ENCODE results near the gene SPANXN5. TPM values are rescaled to one million over a fixed set of nuclear protein-coding genes. Genes with fewer than 3 reads are reported as not detected.
"Not testable (repeated sequence)": the region's sequence is repeated elsewhere in the genome, so short reads cannot be mapped to it uniquely, and the experiment has no call there.

SPANXN5 gene
- total RNA-seq, result not detected

- H3K9me3 Mint-ChIP-seq (ENCODE audit: low read depth); DNase-seq; H3K4me1 Mint-ChIP-seq; ATAC-seq; H3K36me3 Mint-ChIP-seq; CTCF ChIA-PET; H3K27me3 Mint-ChIP-seq; H3K4me3 Mint-ChIP-seq; H3K27ac Mint-ChIP-seq: not testable (repeated sequence)
Measured at GRCh38 chrX:52797327-52797726, at the start of gene SPANXN5. Gene SPANXN5, minus strand, starts transcription at chrX:52797427. Its CDS starts 79 bp downstream, at chrX:52797348.

GRCh38 chrX:52843619-52844018, 46.4 kb upstream of the SPANXN5 start:
- CTCF ChIA-PET; DNase-seq; H3K9me3 Mint-ChIP-seq (ENCODE audit: low read depth); ATAC-seq; H3K27ac Mint-ChIP-seq; H3K4me1 Mint-ChIP-seq; H3K36me3 Mint-ChIP-seq; H3K4me3 Mint-ChIP-seq: not testable (repeated sequence)
- peaks cover 15% of the 10 kb centered on the region for H3K27me3 Mint-ChIP-seq

- ATAC-seq (no peak), DNase-seq (no peak)
- H3K36me3 Mint-ChIP-seq, result no peaks in the 10 kb centered on the region
- no peaks in the 10 kb centered on the region for H3K9me3 Mint-ChIP-seq (ENCODE audit: low read depth)
- H3K27me3 Mint-ChIP-seq, result no peaks in the 10 kb centered on the region
- H3K4me1 Mint-ChIP-seq, result no peaks in the 10 kb centered on the region
- no peak overlapping the region for H3K27ac Mint-ChIP-seq
- no peak overlapping the region for H3K4me3 Mint-ChIP-seq
- CTCF ChIA-PET, result no interaction called here
Measured at GRCh38 chrX:52839137-52839536, 41.9 kb upstream of the SPANXN5 start.

GRCh38 chrX:52830551-52830950, 33.3 kb upstream of the SPANXN5 start:
- no peak for DNase-seq
- CTCF ChIA-PET, result no interaction called here
- Mint-ChIP-seq H3K9me3 (ENCODE audit: low read depth) (no peaks in the 10 kb centered on the region), H3K27me3 (peaks cover 6% of the 10 kb centered on the region), H3K4me1 (no peaks in the 10 kb centered on the region), H3K36me3 (no peaks in the 10 kb centered on the region), H3K27ac (no peak overlapping the region), H3K4me3 (no peak overlapping the region)
- ATAC-seq, result no peak

GRCh38 chrX:52824608-52825007, 27.4 kb upstream of the SPANXN5 start:
- H3K27me3 Mint-ChIP-seq, result no peaks in the 10 kb centered on the region
- ATAC-seq, result no peak
- no peak overlapping the region for H3K4me3 Mint-ChIP-seq
- CTCF ChIA-PET, result no interaction called here
- H3K9me3 Mint-ChIP-seq (ENCODE audit: low read depth), result no peaks in the 10 kb centered on the region
- no peaks in the 10 kb centered on the region for H3K36me3 Mint-ChIP-seq
- no peaks in the 10 kb centered on the region for H3K4me1 Mint-ChIP-seq
- DNase-seq, result no peak
- H3K27ac Mint-ChIP-seq, result no peak overlapping the region

DNA sequence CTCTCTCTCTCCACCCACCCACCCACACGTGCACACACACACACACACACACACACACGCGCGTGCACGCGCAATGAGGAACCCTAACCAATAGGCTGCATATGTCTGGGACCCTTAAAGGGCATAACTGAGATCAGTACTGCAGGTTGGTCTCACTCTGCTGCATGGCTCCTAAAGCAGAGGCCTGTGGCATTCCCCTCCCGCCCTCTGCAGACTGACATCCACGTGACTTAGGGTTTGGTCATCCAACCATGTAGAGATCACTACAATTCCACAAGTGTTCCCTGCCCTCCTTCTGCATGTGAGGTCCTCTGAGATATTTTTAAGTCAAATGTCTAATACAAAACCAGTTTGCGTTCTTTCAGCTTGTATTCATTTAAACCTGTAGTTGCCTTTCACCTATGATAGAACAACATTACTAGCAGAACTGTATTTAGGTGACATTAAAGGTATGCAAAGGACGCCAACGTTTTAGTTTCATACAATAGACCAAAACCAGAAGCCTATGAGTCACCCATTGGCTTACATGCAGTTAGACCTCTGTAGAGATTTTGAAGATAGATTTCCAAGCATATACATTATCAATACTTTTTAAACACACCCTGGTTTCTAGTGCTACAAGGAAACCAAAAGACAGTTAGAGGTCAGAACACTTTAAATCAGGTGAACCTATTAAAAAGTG, 24.0 kb upstream of the SPANXN5 start:
- Mint-ChIP-seq H3K27me3 (peaks cover 7% of the 10 kb centered on the region), H3K9me3 (ENCODE audit: low read depth) (no peaks in the 10 kb centered on the region), H3K4me1 (no peaks in the 10 kb centered on the region), H3K36me3 (no peaks in the 10 kb centered on the region), H3K27ac (no peak overlapping the region), H3K4me3 (no peak overlapping the region)
- DNase-seq, result no peak
- ATAC-seq, result no peak
- CTCF ChIA-PET, result no interaction called here

- no peaks in the 10 kb centered on the region for H3K4me1 Mint-ChIP-seq
- no peaks in the 10 kb centered on the region for H3K36me3 Mint-ChIP-seq
- H3K27ac Mint-ChIP-seq, result no peak overlapping the region
- no peak for ATAC-seq
- no peaks in the 10 kb centered on the region for H3K9me3 Mint-ChIP-seq (ENCODE audit: low read depth)
- no peak for DNase-seq
- CTCF ChIA-PET, result no interaction called here
- peaks cover 9% of the 10 kb centered on the region for H3K27me3 Mint-ChIP-seq
- no peak overlapping the region for H3K4me3 Mint-ChIP-seq
Measured at GRCh38 chrX:52819788-52820187, 22.6 kb upstream of the SPANXN5 start.

DNA sequence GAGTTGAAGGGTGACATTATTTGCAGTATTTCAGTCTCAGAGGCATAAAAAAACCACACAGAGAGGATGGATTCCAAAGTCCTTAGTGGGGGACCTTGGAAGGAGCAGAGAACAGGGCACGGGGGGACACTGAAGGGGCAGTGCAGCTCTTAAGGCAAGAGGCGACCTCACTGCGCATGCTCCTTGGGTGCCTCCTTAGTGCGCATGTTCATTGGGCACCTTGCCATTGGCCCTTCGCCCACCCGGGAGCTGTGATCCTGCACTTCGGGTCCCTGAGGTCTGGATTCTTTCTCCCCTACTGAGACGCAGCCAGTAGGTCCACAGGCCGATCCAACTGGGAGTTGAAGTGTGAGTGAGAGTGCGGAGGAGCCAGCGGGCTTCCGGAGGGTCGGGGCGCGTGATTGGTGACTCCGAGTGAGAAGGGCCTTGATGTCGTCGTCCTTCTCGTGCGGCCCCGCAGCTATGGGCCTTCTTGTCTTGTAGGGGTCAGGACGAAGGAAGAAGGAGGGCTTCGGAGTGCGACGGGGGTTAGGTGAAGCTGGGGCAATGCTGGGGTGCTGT, 13.9 kb upstream of the SPANXN5 start, which contains the start of gene XAGE5:
Gene XAGE5 (plus strand): TSS at position 223 of the 561 bp plus-strand sequence. CDS start 1,280 bp downstream, outside the sequence.
- Mint-ChIP-seq H3K4me1 (no peaks in the 10 kb centered on the region), H3K36me3 (no peaks in the 10 kb centered on the region), H3K27ac (no peak within 1 kb of the TSS), H3K9me3 (ENCODE audit: low read depth) (no peaks in the 10 kb centered on the region), H3K27me3 (peaks cover 4% of the 10 kb centered on the region), H3K4me3 (no peak within 1 kb of the TSS)
- no peak for ATAC-seq
- no peak for DNase-seq
- CTCF ChIA-PET, result no interaction called here

DNA sequence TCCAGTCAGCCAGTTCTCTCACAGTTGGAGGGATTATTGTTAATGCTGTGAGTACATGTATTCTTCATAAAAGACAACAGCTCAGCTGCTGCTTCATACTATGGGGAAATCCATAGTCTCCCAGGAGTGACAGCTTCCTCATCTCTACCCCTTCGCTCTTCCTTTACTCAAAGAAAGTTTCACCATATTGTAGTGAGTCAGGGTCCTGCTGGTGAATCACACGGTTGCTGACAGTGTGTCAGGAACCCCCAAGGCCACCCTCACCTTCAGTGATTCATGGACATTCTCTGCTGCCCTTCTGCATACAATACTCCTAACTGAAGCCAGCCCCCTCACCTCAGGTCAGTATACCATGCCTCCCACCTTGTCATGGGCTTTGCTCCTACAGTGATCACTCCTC, 7.6 kb upstream of the SPANXN5 start:
- ATAC-seq; H3K9me3 Mint-ChIP-seq (ENCODE audit: low read depth): not testable (repeated sequence)

DNA sequence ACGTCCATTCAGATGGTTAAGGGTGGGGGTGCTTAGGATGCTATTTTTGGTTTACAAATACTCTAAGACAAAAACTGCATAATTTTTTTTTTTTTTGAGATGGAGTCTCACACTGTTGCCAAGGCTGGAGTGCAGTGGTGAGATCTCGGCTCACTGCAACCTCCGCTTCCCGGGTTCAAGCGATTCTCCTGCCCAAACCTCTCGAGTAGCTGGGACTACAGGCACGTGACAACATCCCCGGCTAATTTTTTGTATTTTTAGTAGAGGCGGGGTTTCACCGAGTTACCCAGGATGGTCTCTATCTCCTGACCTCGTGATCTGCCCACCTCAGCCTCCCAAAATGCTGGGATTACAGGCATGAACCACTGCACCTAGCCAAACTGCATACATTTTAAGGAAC, 23.7 kb downstream of the SPANXN5 start:
- ATAC-seq; H3K4me3 Mint-ChIP-seq; CTCF ChIA-PET; H3K4me1 Mint-ChIP-seq; H3K36me3 Mint-ChIP-seq; H3K27ac Mint-ChIP-seq; H3K9me3 Mint-ChIP-seq (ENCODE audit: low read depth); H3K27me3 Mint-ChIP-seq; DNase-seq: not testable (repeated sequence)

More for the DNA sequence above, 7.6 kb upstream of the SPANXN5 start:
- DNase-seq, H3K27me3 Mint-ChIP-seq, H3K36me3 Mint-ChIP-seq, CTCF ChIA-PET, H3K4me1 Mint-ChIP-seq, H3K4me3 Mint-ChIP-seq, H3K27ac Mint-ChIP-seq: not testable (repeated sequence)

DNA sequence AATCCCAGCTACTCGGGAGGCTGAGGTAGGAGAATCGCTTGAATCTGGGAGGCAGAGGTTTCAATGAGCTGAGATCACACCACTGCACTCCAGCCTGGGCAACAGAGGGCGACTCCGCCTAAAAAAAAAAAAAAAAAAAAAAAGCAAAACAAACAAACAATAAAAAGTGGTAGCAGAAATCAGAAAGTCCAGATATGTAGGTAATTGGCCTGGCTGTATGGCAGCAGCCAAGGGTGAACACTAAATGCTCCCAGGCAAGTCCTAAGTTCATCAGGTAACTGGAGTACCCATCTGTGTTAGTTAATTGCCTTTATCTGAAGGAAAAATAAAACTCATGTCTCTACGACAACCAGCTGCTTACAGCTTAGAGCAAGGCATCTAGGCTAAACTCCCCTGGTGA, 31.2 kb downstream of the SPANXN5 start:
- H3K27me3 Mint-ChIP-seq; CTCF ChIA-PET; H3K9me3 Mint-ChIP-seq (ENCODE audit: low read depth); H3K36me3 Mint-ChIP-seq; DNase-seq; ATAC-seq; H3K4me1 Mint-ChIP-seq; H3K27ac Mint-ChIP-seq; H3K4me3 Mint-ChIP-seq: not testable (repeated sequence)

GRCh38 chrX:52750952-52751351, 46.3 kb downstream of the SPANXN5 start, which contains the start of gene SSX2B:
Gene SSX2B, plus strand, starts transcription at chrX:52751252. Its CDS starts 1,429 bp downstream, at chrX:52752681.
- H3K4me3 Mint-ChIP-seq; H3K4me1 Mint-ChIP-seq; DNase-seq; H3K36me3 Mint-ChIP-seq; H3K27me3 Mint-ChIP-seq; ATAC-seq; CTCF ChIA-PET; H3K9me3 Mint-ChIP-seq (ENCODE audit: low read depth); H3K27ac Mint-ChIP-seq: not testable (repeated sequence)

All from activated CD8-positive, alpha-beta memory T cell treated with anti-CD3 and anti-CD28 coated beads, Interleukin-2, amount 10 ng/mL, durations not matched to agents 7 days and 5 days (primary cell).